H1 (cell line): ENCODE measurements around the gene PRAME. TPM values are rescaled to one million over a fixed set of nuclear protein-coding genes. Genes with fewer than 3 reads are reported as not detected.

ENCODE experiments used
- CTCF ChIA-PET: fragments of 300-600 bp; sonication (Branson Sonifier 250); formaldehyde crosslinking; loops from one replicate; lab custom pipeline; 2021; ENCODE audit not compliant: partially characterized antibody; lab: Charles Lee
- POLR2A ChIA-PET: fragments of 300-600 bp; sonication (Branson Sonifier 250); formaldehyde crosslinking; loops from one replicate; lab custom pipeline; 2021; ENCODE audit warnings: inconsistent platforms; ENCODE audit not compliant: partially characterized antibody; lab: Charles Lee
- DNase-seq, 2 experiments: peaks; one replicate each; pipeline versions ENCODE4 v3.0.0 to v3.0.0-alpha.2; 2010 to 2022; ENCODE audit warnings: low spot score in 2 of 2, low read depth in 1 of 2, mixed read lengths in 1 of 2
- FAIRE-seq: peaks from 2 replicates; lab custom pipeline; 2011; peaks lifted over from hg19 to GRCh38; lab: Jason Lieb, UNC
- H2AFZ ChIP-seq: 2 replicates; pipeline ENCODE4 v1.8.1; 2012; ENCODE audit warnings: low read length, inconsistent platforms
- H2AK5ac ChIP-seq: 2 replicates; pipeline ENCODE4 v1.6.1; 2013; ENCODE audit warnings: low read depth, low read length
- H2BK120ac ChIP-seq: replicated peaks from 2 replicates; pipeline ENCODE3; 2013; ENCODE audit warnings: low read depth, low read length, inconsistent platforms
- H2BK12ac ChIP-seq: 2 replicates; pipeline ENCODE4 v1.6.1; 2013; ENCODE audit warnings: low read depth, low read length
- H2BK15ac ChIP-seq: 2 replicates; pipeline ENCODE4 v1.6.1; 2013; ENCODE audit warnings: low read length
- H2BK20ac ChIP-seq: 2 replicates; pipeline ENCODE4 v1.6.1; 2013; ENCODE audit warnings: low read length
- H2BK5ac ChIP-seq: 2 replicates; pipeline ENCODE4 v1.6.1; 2013; ENCODE audit warnings: low read depth, low read length
- H3K14ac ChIP-seq: 2 replicates; pipeline ENCODE4 v1.6.1; 2013; ENCODE audit warnings: inconsistent platforms; ENCODE audit not compliant: insufficient read length
- H3K18ac ChIP-seq: 2 replicates; pipeline ENCODE4 v1.6.1; 2013; ENCODE audit warnings: low read length; ENCODE audit errors: extremely low read depth
- H3K23ac ChIP-seq: 2 replicates; pipeline ENCODE4 v1.6.1; 2013; ENCODE audit warnings: inconsistent platforms; ENCODE audit not compliant: insufficient read length
- H3K23me2 ChIP-seq: 2 replicates; pipeline ENCODE4 v1.6.1; 2013; ENCODE audit warnings: low read depth, low read length
- H3K27ac ChIP-seq: 2 replicates; pipeline ENCODE4 v1.6.1; 2011; ENCODE audit warnings: low read depth, low read length, inconsistent platforms
- H3K27me3 ChIP-seq, 4 experiments: replicated peaks in 1 of 4; 1 replicate in 1 of 4; 2 replicates in 3 of 4; pipeline versions ENCODE4 v1.6.1 to v1.8.1; 2011 to 2013; ENCODE audit warnings: low read length in 3 of 4, mild to moderate bottlenecking in 3 of 4, inconsistent platforms in 2 of 4, mixed read lengths in 2 of 4, moderate library complexity in 1 of 4; ENCODE audit not compliant: control insufficient read depth in 3 of 4, insufficient read depth in 3 of 4; ENCODE audit errors: extremely low read depth in 1 of 4
- H3K36me3 ChIP-seq, 4 experiments: 2 replicates each; pipeline versions ENCODE4 v1.6.1 to v1.8.1; 2011 to 2013; ENCODE audit warnings: mild to moderate bottlenecking in 4 of 4, low read length in 3 of 4, moderate library complexity in 2 of 4, control low read depth in 1 of 4, inconsistent platforms in 1 of 4; ENCODE audit not compliant: insufficient read depth in 4 of 4, control insufficient read depth in 2 of 4
- H3K4ac ChIP-seq: replicated peaks from 2 replicates; pipeline ENCODE3; 2013; ENCODE audit warnings: low read length, low read depth, mixed read lengths, inconsistent platforms; ENCODE audit not compliant: insufficient read length
- H3K4me1 ChIP-seq, 4 experiments: replicated peaks in 1 of 4; 1 replicate in 1 of 4; 2 replicates in 3 of 4; pipeline versions ENCODE4 v1.6.1 to v1.8.1; 2011 to 2013; ENCODE audit warnings: low read length in 3 of 4, inconsistent platforms in 2 of 4, mixed read lengths in 1 of 4; ENCODE audit not compliant: insufficient read depth in 4 of 4, control insufficient read depth in 3 of 4
- H3K4me2 ChIP-seq, 2 experiments: 2 replicates each; pipeline versions ENCODE4 v1.6.1 to v1.8.1; 2011 to 2013; ENCODE audit warnings: low read depth in 2 of 2, low read length in 2 of 2, control low read depth in 1 of 2, inconsistent platforms in 1 of 2, mild to moderate bottlenecking in 1 of 2; ENCODE audit not compliant: insufficient read depth in 1 of 2
- H3K4me3 ChIP-seq, 4 experiments: fragments of 200-600, 300-600 bp in 1 of 4; sonication (generic), shearing (Covaris generic), sonication (Bioruptor Twin) in 1 of 4; 2 replicates each; pipeline versions ENCODE4 v1.5.1 to v1.8.1; 2011 to 2016; ENCODE audit warnings: low read length in 4 of 4, low read depth in 3 of 4, control low read depth in 2 of 4, inconsistent platforms in 2 of 4, mild to moderate bottlenecking in 2 of 4, mixed read lengths in 1 of 4, moderate library complexity in 1 of 4; ENCODE audit not compliant: insufficient read depth in 2 of 4; ENCODE audit errors: extremely low read depth in 1 of 4
- H3K56ac ChIP-seq: replicated peaks from 2 replicates; pipeline ENCODE3; 2013; ENCODE audit warnings: low read depth, mild to moderate bottlenecking, mixed read lengths, low read length, inconsistent platforms; ENCODE audit not compliant: insufficient read length
- H3K79me1 ChIP-seq: 2 replicates; pipeline ENCODE4 v1.6.1; 2013; ENCODE audit warnings: low read depth, low read length, control low read depth
- H3K79me2 ChIP-seq, 2 experiments: 2 replicates each; pipeline versions ENCODE4 v1.6.1 to v1.8.1; 2012 to 2013; ENCODE audit warnings: low read length in 2 of 2, mild to moderate bottlenecking in 2 of 2, inconsistent platforms in 1 of 2; ENCODE audit not compliant: insufficient read depth in 2 of 2, control insufficient read depth in 1 of 2
- H3K9ac ChIP-seq, 4 experiments: replicated peaks in 1 of 4; 1 replicate in 1 of 4; 2 replicates in 3 of 4; pipeline versions ENCODE4 v1.6.1 to v1.8.1; 2011 to 2013; ENCODE audit warnings: low read depth in 3 of 4, low read length in 3 of 4, control low read depth in 2 of 4, mild to moderate bottlenecking in 2 of 4, moderate library complexity in 2 of 4, inconsistent platforms in 1 of 4; ENCODE audit errors: extremely low read depth in 1 of 4
- H3K9me3 ChIP-seq, 2 experiments: 2 replicates each; pipeline versions ENCODE4 v1.6.1 to v1.8.1; 2012 to 2013; ENCODE audit warnings: mild to moderate bottlenecking in 2 of 2, moderate library complexity in 2 of 2, control low read depth in 1 of 2, inconsistent platforms in 1 of 2, low read depth in 1 of 2, low read length in 1 of 2, mixed read lengths in 1 of 2; ENCODE audit not compliant: insufficient read depth in 2 of 2
- H4K20me1 ChIP-seq, 2 experiments: replicated peaks in 1 of 2; 2 replicates each; pipeline versions ENCODE3 to v1.8.1; 2011 to 2013; ENCODE audit warnings: inconsistent platforms in 2 of 2, low read length in 2 of 2, mild to moderate bottlenecking in 1 of 2; ENCODE audit not compliant: insufficient read depth in 2 of 2, control insufficient read depth in 1 of 2
- H4K5ac ChIP-seq: 2 replicates; pipeline ENCODE4 v1.6.1; 2013; ENCODE audit warnings: low read length, low read depth, mixed read lengths, inconsistent platforms; ENCODE audit not compliant: insufficient read length
- H4K8ac ChIP-seq: 2 replicates; pipeline ENCODE4 v1.8.0; 2013; ENCODE audit warnings: mild to moderate bottlenecking, moderate library complexity, low read length, inconsistent platforms; ENCODE audit not compliant: insufficient read depth; ENCODE audit errors: extremely low read depth
- H4K91ac ChIP-seq: replicated peaks from 2 replicates; pipeline ENCODE3; 2013; ENCODE audit warnings: low read length, mixed read lengths, inconsistent platforms; ENCODE audit not compliant: insufficient read length
- ASH2L ChIP-seq: fragments of 200-600, 300-600 bp; sonication (generic); IDR thresholded peaks from one replicate; pipeline ENCODE4 v1.7.1; 2017; ENCODE audit warnings: low read length
- FOSL1 ChIP-seq: IDR thresholded peaks from 2 replicates; pipeline ENCODE4 v1.6.1; 2011; ENCODE audit warnings: mild to moderate bottlenecking, low read depth, low read length, moderate library complexity; ENCODE audit not compliant: insufficient read depth
- NANOG ChIP-seq: IDR thresholded peaks from 2 replicates; pipeline ENCODE4 v1.6.1; 2011; ENCODE audit warnings: low read length, low read depth, mild to moderate bottlenecking, inconsistent platforms; ENCODE audit not compliant: insufficient read depth, poor library complexity, severe bottlenecking
- RBBP5 ChIP-seq: IDR thresholded peaks from 2 replicates; pipeline ENCODE4 v1.7.1; 2012; ENCODE audit warnings: low read depth, mild to moderate bottlenecking, inconsistent platforms, low read length, moderate library complexity, borderline replicate concordance
- RFX5 ChIP-seq: IDR thresholded peaks from 2 replicates; pipeline ENCODE4 v1.6.1; 2011; ENCODE audit warnings: low read depth, low read length, improper control_type of control experiment, borderline replicate concordance
- SIX5 ChIP-seq: IDR thresholded peaks from 2 replicates; pipeline ENCODE4 v1.6.1; 2011; ENCODE audit warnings: mild to moderate bottlenecking, low read depth, low read length
- SRF ChIP-seq: IDR thresholded peaks from 2 replicates; pipeline ENCODE4 v1.6.1; 2011; ENCODE audit warnings: mild to moderate bottlenecking, low read depth, low read length, moderate library complexity
- YY1 ChIP-seq: IDR thresholded peaks from 2 replicates; pipeline ENCODE4 v1.6.1; 2011; ENCODE audit warnings: low read depth, mild to moderate bottlenecking, low read length
- WGBS, 2 experiments: shearing (Covaris generic) in 1 of 2; methylation state at CpG; one replicate each; pipeline versions ENCODE4 v1.1.6 to v1.1.7; 2013 to 2015; ENCODE audit warnings: low lambda C conversion rate in 2 of 2, mixed read lengths in 2 of 2, inconsistent platforms in 1 of 2, low coverage in 1 of 2, missing lambda C conversion rate in 1 of 2; ENCODE audit not compliant: insufficient replicate concordance in 2 of 2, insufficient coverage in 1 of 2, insufficient read length in 1 of 2; ENCODE audit errors: extremely low coverage in 1 of 2, missing lambda C conversion rate in 1 of 2; 5-methylcytosine and 5-hydroxymethylcytosine counted together
- polyA plus RNA-seq, 7 experiments: library from polyadenylated mRNA; depleted of rRNA in 3 of 7; stranded (reverse) in 5 of 7; unstranded in 2 of 7; fragments of >200 nt in 5 of 7; fragments of 200-250 nt in 2 of 7; gene quantifications; 1 replicate in 5 of 7; 2 replicates in 1 of 7; 4 replicates in 1 of 7; pipeline versions ENCODE4 v1.2.1 to v1.2.3, GENCODE V29; 2011 to 2013; ENCODE audit warnings: missing spikeins in 2 of 7, mixed read lengths in 2 of 7
- total RNA-seq: library from RNA; stranded (reverse); fragmentation: NEBNext Ultra II Directional; extraction: Animal tissue kit (Norgen Biotek cat#: 25700); gene quantifications from 2 replicates; pipeline ENCODE4 v1.2.1, GENCODE V29; 2021

The PRAME gene
- total and polyA plus RNA-seq, 2 of the 8 experiments (the other 6 are each of a cell fraction or from before 2014, with no cell fraction given), result 0.15 to 1.1 TPM

DNA sequence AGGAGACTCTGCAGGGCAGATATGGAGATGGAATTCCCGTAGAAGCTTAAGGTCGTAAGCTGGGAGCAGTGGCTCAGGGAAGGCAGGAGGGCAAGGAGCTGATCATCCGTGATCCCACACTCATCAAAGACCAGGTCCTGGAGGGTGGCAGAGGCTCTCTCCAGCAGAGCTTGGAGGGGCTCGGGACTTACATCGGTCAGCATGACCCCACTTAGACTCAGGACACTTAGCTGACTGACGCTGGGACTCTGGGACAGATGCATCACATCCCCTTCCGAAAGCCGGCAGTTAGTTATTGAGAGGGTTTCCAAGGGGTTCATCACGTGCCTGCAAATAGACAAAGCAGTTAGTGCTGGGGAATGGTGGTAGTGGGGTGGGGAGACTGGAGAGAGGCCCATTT lies 10.7 kb downstream of the PRAME start:
- 61% methylated on average over 9 of the region's 9 CpGs; no CpG with 5 or more reads in 1 of the 2 experiments for WGBS, 2 experiments

More for the DNA sequence above, 10.7 kb downstream of the PRAME start:
- Histone ChIP-seq H2BK20ac (no peak overlapping the region), H3K23me2 (no peaks in the 10 kb centered on the region), H3K9ac (no peak overlapping the region), H3K14ac (no peak overlapping the region), H2BK15ac (no peak overlapping the region), H2BK12ac (no peak overlapping the region), H2BK120ac (no peak overlapping the region), H2BK5ac (no peak overlapping the region), H2AFZ (no peak overlapping the region), H4K91ac (no peak overlapping the region), H3K23ac (no peak overlapping the region), H4K5ac (no peak overlapping the region), H3K27ac (no peak overlapping the region), H3K9me3 (peaks cover 27 to 49% of the 10 kb centered on the region in 2 experiments; a peak in 3 of 4 replicates), H3K56ac (no peak overlapping the region), H3K27me3 (peaks cover 23 to 64% (median 41%) of the 10 kb centered on the region in 4 experiments), H3K4me1 (no peaks in the 10 kb centered on the region), H3K36me3 (no peaks in the 10 kb centered on the region), H4K8ac (peak overlapping the region; percentile 35; the same call in 1 of the 2 replicates), H3K18ac (no peak overlapping the region), H3K79me1 (no peaks in the 10 kb centered on the region), H3K4ac (no peak overlapping the region), H4K20me1 (peaks cover 0 to 1% of the 10 kb centered on the region in 2 experiments), H3K79me2 (no peaks in the 10 kb centered on the region), H2AK5ac (no peak overlapping the region), H3K4me2 (no peak overlapping the region), H3K4me3 (no peak overlapping the region)
- TF ChIP-seq FOSL1 (no peak), SRF (no peak), RFX5 (no peak), SIX5 (no peak), YY1 (no peak), ASH2L (no peak), NANOG (no peak), RBBP5 (no peak)
- FAIRE-seq (no peak), DNase-seq (no peak)
- ChIA-PET CTCF (no interaction called here), POLR2A (no interaction called here)
